HG03103 (cell line): ENCODE measurements around the gene ROBO2.

ENCODE experiments used
- ATAC-seq: cut with Tn5 transposase; IDR thresholded peaks from one replicate; pipeline ENCODE4 v1.9.1; 2021; ENCODE audit warnings: low read depth; ENCODE audit not compliant: unreplicated experiment

Gene ROBO2

DNA sequence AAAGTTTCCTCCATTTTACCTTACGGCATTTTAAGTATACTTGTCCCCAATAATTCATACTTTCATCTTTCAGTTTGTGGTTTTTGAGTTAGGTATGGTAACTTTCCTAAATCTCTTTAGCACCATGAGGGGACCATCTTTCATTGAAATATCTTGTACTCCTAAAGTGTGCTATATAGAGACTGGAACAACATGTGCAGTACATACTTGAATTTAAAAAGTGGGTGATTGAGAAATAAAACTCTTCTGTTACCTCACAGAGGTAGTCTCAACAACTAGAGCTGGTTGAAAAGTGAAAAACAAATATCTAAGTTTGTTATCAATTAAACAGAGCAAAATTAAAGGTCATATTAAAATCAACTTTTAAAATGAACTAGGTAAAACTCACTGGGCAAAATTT lies 423.1 kb downstream of the ROBO2 start:
- no peak for ATAC-seq

DNA sequence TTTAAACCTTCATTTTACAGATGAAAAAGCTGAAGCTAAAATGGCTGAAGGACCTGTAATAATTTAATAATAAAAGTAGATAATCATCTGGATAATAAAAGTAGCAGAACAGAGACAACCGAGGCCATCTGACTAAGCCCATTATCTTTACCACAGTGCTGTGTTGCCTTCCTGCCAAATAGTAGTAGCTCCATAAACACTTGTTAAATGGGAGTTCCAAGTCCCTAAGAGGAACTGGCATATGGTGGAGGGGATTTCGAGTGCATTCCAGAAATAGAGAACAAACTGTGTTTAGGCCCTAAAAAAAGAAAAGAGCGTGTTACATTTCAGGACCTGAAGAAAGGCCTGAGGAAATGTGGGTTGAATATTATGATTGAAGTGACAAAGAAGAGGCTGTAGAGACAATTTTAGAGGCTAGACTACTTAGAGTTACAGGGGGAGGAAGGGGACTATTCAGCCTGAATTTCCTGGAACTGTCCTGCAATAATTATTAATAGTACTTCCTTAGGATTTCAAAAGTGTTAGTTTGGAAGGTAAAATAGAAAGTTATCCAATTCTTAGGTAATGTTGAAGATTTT lies 424.3 kb downstream of the ROBO2 start:
- no peak for ATAC-seq

DNA sequence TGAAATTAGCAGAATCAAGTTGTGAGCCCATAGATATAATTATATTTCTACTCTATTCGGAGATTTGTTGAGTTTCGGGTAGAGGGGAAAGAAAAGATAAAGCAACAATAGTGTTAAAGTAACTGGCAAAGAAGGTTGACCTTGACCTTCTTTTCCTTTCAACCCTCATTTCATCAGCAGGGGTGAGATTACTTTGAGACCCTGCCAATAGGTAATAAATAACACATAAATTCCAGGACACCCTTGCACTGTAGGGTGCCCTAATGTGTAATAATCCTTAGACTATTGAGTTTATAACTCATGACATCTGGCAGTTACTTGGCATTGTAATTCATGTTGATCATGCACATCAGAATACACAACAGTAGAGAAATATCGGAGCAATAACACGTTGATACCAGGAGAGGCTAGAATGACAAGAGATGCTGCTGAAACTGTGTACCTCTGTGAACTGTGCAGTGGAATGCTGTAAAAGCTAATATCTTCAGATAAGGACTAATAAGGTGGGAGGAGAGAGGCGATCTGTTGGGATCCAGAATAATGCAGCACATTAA lies 426.7 kb downstream of the ROBO2 start:
- ATAC-seq = no peak

DNA sequence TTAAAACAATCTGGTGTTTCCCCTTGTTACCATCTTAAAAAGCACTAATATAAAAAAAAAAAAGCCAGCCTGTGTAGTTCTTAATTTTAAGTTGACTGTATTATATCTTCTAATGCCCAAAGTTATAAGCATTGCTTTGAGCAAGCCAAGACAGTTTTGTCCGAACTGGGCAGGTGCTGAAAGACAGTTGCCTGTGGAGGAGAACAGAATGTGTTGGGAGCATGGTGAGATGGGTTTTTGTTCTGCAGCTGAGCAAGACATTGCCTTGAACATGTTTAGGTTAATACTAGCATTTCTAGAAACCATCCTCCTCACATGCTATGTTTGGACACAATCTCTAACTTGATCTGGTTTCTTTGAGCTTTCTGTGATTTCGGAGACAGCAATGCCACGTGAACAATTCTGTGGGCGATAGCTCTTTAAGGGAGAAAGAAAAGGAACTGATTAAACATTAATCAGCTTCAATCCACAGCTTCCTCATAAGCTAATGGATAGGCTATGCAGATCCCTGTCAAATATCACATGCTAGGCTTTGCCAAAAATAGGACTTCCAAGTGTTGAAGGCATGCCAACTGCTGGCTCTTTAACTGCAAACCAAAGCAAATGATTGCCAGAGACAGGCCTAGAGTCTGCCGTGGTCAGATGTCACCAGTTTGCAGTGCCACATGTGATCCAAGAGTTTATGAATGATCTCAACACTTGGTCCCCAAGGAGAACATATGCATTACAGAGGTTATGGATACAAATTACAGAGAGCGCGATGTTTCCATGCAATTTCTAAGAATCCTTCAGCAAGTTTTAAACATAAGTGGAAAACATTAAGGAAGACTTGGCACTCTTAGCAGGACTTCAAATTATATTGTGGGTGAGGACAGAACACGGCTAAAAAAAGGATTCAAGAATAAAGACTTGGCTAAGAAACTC lies 428.1 kb downstream of the ROBO2 start:
- no peak for ATAC-seq

DNA sequence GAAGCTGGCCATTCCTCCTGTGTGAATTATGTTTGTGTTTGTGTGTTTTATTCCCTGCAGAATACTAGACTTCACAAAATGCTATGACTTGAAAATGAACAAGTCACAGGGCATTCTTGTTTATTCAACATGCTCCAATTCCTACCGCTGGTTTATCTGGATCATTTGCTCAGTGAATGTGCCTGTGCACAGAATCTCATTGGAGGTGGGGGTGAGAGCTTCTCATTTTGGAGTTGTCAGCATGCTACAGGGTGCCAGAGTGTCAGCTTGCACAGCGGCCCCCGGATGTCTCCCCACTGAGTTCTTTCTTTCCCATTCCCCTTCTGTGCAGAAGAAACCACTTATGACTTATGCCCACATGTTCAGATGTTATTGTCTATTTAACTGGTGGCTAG lies 428.7 kb downstream of the ROBO2 start:
- ATAC-seq = no peak

DNA sequence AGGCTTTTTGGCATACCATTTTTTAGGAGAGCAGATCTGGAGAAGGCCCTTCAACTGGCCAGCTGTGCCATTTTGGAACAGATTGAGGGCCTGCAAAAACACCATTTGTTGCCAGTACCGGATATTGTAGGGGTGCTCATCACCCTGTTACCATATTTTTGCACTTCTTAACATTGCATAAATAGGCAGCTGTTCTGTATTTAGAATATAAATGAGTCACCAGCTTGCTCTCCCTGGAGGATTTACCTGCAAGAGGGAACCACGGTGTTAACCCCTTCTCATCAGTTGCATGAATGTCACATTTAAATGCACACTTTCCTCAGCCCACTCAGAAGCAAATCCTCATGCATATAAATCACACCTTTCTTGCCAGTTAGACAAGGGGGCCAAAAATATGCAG lies 435.6 kb downstream of the ROBO2 start:
- ATAC-seq = no peak

DNA sequence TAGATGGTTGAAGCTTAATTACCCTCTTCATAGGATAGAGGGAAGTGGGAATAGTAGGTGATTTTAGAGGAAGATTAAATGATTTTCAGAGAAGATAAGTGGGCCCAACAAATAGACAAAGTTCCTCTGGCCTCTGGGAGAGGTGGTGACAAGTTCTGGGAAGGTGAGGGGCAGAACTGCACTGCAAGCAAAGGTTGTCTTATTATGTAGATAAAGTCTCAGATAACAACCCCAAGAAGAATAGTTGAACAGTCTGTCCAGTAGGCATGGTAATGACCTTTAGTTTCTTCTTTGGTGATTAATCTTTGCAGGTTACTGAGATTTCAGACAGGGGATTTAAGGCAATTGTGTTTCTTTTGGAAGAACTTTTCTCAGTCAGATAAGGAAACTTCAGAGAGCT lies 439.1 kb downstream of the ROBO2 start:
- no peak for ATAC-seq

DNA sequence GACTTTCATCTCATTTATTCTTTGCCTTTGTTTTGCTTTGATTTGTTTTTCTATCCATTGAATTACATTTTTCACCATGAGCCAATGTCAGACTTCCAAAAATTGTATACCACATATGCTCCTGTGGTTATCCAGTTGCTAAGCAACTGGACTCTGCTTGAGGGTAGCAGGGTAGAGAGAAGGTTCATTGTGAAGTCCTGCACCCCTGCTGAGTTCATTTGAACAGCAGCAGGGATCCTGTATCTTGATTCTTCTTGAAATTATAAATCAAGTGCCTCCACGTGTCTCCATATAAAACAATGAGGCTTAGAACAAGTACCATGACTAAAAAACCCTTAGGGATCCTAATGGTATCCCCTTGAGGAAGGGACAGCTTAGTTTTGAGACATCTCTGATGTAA lies 449.3 kb downstream of the ROBO2 start:
- no peak for ATAC-seq

DNA sequence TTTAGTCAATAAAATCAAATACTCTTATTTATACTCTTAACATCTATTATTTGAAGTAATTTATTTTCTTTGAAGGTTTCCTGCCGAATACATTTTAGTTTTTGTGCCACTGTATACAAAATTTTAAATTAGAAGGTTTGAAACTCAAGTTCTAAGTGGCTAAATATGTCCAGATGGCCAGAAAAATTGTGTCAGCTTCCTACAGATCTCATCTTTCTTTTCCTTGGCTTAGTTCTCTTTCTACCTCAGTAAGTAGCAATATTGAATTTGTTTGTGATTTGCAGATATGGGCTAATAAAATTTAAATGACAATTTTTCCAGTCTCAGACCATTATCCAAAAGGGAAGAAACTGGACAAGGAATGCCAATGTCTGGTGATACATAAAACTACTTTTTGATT lies 452.1 kb downstream of the ROBO2 start:
- ATAC-seq = no peak

DNA sequence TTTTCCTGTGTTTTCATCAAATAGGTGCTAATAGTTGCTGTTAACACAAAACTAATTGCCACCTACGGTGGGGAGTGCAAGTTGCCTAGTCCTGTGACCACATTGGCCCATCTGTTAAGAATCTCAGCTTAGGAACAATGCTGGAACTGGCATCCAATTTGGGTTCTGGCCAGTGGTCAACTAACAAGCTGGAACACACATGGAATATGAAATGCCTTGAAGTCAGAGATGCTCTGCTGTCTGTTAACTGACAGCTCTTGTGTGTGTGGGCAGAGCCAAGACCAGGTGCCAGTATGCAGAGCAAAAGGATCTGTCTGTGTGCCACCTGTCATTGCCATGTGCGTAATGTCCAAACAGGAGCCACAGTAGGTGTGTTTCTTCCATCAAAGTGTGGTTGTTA lies 460.8 kb downstream of the ROBO2 start:
- no peak for ATAC-seq

DNA sequence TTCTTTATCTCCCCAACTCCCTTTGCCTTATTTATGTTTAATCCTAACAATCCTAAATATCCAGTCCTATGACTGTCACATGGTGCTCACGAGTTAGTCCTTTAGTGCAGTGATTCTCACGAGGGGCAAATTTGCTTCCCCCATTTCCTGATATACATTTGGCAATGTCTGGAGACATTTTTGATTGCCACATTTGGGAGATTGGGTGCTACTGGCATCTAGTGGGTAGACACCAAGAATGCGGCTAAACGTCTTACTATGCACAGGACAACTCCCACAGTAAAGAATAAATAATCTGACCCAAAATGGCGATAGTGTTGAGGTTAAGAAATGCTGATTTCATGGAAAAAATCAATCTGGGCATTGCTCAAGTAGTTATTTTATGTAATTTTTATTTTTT lies 466.5 kb downstream of the ROBO2 start:
- no peak for ATAC-seq

DNA sequence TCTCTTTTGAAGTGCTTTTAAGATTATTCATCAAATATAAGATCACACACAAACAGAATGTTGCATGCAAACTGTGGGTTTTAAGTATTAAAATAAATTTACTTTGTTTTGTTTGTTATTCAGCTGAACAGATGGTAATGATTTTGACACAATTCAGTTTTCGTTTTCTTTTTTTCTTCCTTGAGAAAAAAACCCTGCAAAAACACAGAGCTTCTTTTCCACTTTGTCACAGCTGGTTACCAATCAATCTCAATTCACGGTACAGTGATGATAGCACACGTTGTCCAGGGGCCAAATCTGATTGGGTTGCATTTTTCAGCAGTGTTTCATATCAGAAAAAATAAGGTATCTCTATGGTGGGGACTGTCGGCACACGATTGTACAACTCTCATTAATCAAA lies 473.6 kb downstream of the ROBO2 start:
- ATAC-seq = no peak

DNA sequence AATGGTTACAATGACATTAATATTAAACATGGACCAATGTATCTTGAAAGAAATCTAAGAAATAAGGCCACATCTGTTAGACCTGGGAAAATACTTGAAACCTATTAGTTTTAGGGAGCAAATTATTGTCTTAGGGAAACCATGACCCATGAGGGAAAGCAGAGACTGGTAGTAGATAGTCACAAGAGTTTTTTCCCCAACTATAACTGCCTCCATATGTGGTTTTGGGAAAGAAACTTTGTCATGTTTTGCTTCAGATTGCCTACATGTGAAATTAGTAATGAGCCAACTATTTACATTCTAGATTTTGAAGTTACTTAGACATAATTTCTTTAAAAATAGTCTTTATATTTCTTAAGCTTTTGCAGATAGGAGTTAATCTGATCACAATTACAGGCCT lies 474.9 kb downstream of the ROBO2 start:
- ATAC-seq = no peak

DNA sequence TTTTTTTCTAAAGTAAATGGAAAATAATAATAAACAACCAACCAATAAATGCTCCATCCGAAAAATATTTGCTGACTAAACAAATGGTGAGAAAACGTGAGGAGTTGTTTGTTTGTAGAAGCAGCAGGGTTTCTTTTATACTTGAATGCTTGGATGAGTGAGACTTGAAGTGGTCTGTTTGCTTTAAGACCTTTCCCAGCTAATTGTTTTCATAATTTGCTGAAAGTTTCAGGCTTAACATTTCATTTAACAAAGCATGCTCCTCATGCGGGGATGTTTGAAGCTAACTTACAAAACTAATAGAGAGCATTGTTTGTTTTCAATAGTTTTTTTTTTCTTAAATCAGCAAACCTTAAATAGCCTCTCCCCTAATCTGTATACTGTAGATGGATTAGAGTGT lies 484.6 kb downstream of the ROBO2 start:
- no peak for ATAC-seq

DNA sequence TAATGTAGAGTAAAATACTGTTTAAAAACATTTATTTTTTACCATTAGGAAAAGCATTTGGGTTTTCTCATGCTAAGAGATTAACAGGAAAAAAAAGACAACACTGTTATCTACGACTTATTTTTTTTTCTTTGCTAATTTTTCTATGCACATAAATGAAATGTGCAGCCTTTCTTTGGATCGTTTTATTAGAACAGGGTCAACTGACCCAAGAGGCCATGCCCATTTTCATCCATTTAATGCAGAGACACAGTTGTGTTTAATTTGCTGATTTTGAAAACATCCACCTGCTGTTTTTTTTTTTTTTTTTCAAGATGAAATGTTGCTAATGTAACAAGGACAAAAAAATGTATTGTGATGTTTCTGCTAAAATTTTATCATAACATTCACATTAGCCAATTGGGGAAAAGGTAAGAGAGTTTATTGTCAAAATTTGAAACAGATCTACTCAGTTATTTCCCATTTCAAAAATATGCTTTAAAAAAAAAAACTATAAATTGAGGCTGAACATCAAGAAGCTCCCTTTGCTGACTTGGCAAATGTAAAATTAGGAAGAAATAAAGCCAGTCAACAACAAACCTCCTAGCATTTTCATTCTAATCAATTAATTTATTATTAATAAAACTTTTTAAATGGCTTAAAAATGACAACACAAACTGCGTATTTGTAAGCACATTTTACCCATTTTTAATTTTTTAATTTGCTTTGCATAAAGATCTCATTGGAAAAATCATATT lies 485.2 kb downstream of the ROBO2 start:
- ATAC-seq = no peak

DNA sequence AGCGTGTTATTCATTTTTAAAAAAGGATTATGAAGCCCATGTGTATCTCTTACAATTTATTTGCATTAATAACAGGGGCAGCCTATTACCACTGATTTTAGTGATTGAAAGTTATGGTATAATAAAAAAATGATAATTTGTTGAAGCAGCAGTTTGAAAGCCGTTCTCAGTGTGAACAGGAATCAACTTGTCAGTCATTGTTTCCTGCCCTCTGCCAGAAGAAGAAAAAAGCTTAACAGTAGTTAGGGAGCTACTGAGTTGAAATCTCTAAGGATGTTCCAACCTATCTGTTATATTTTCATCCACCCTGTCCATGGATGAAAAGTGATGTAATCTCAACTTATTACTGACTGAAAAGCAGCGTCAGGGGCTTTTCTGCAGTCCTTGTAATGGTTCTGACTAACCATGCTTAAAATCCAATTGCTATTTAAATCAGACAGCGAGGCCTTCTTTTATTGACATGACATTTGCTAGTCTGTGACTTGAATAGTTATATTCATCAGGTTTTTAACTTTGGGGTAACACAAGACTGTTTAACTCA lies 486.7 kb downstream of the ROBO2 start:
- ATAC-seq = no peak

DNA sequence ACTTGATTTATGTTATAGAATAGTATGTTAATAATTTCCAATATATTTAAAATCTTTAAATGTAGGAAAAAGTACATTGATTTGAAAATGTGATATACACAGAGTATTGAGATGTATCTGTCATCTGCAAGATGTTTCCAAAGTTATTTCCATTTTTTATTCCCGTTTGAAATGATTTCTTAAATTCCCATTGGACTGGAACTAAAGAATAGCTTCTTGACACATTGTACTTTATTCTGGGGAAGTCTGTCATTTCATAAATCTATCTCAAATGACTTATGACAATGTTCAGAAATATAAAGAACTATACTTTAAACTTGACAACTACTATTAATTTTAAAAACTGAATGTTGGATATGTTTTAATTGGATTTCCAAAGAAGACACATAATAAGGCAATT lies 489.6 kb downstream of the ROBO2 start:
- no peak for ATAC-seq

DNA sequence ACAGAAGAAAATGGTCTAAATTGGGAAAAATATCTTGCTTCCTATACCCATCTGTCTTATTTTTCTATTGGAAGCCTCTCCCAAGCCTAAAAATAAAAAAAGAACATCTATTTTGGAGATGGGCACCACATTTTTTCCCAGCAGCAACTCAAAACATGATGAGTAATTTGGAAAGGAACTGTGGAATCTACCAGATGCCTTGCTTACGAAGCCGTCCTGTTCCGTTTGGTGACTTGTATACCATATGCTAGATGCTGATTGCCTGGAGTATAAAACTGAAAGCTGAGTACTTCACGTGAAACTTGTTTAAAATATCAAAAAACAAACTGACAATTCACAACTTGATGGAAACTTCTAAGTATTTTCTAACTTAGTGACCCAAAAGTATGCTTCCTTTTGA lies 491.0 kb downstream of the ROBO2 start:
- ATAC-seq = no peak

DNA sequence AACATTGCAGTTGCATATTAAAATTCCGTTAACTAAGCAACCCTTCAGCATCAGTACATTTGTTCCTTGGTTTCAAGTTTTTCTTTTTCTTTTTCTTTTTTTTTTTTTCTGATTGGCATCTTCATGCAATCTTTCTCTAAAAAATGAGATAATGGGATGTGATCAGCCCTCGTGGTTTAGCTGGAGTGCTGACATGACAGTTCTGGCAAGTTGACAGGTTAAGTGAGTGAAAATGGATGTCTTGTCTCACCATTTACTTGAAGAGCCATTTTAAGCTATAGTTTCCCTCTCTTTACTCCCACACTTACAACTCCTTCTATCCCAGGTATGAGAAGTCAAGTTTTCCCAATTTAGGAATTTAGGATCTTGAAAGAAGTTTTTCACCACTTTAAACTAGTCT lies 495.2 kb downstream of the ROBO2 start:
- ATAC-seq = no peak

DNA sequence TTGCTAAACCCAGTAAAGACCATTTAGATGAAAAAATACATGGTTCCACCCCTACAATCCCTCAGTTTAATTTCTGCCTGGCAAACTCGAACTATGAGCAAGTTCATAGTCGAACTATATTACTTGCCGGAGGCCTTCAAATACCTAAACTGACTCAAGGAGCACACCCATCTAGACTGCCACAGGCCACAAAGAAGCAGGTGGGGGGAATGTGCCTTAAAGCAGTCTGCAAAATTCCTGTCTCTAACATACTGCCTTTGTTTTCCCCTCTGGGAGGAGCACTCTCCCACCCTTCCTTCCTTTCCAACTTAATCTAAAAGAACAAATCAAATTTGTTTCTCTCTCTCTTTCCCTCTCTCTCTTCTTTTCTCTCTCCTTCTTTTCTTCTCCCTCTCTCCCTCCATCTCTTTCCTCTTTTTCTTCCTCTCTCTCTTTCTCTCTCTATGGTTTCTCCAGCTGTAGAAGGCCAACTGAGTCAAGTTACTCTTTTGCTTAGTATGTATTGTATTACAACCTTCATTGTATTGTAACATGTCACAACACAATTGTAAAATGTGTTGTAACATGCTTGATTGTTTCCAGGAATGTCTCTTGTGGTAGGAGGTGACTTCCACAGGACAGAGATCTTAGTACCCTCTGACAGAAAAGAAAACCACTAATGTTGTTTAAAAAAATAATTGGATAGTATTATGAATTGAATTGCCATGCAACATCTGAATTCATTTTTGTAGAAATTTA lies 496.3 kb downstream of the ROBO2 start:
- no peak for ATAC-seq
